ENCODE results near the gene ATP6AP2.

The ATP6AP2 gene

GRCh38 chrX:40644176-40644575 lies 63.4 kb downstream of the ATP6AP2 start:
- no peak overlapping the region for H3K4me3 ChIP-seq (ENCODE audit: low read length)
- H3K9me3 ChIP-seq (ENCODE audit: control insufficient read depth, insufficient read depth, low read length), result no peaks in the 10 kb centered on the region
- H3K27ac ChIP-seq (ENCODE audit: low read length), result no peak overlapping the region
- no peaks in the 10 kb centered on the region for H3K27me3 ChIP-seq (ENCODE audit: control insufficient read depth, insufficient read depth, low read length)
- no CpG with 5 or more reads among the region's 5 CpGs for WGBS (ENCODE audit: insufficient coverage, insufficient read length)
- H3K36me3 ChIP-seq (ENCODE audit: control insufficient read depth, insufficient read depth, low read length), result no peaks in the 10 kb centered on the region
- H3K4me1 ChIP-seq (ENCODE audit: control insufficient read depth, insufficient read depth, low read length), result no peaks in the 10 kb centered on the region; the same call in 1 of the 2 replicates
- DNase-seq (ENCODE audit: low read depth, low spot score), result no peak

- no peaks in the 10 kb centered on the region for H3K36me3 ChIP-seq (ENCODE audit: control insufficient read depth, insufficient read depth, low read length)
- DNase-seq (ENCODE audit: low read depth, low spot score), result no peak
- no peaks in the 10 kb centered on the region for H3K9me3 ChIP-seq (ENCODE audit: control insufficient read depth, insufficient read depth, low read length)
- no peaks in the 10 kb centered on the region for H3K27me3 ChIP-seq (ENCODE audit: control insufficient read depth, insufficient read depth, low read length)
- H3K27ac ChIP-seq (ENCODE audit: low read length), result no peak overlapping the region
- no peaks in the 10 kb centered on the region; the same call in 1 of the 2 replicates for H3K4me1 ChIP-seq (ENCODE audit: control insufficient read depth, insufficient read depth, low read length)
- WGBS (ENCODE audit: insufficient coverage, insufficient read length), result no CpG with 5 or more reads among the region's 4 CpGs
- no peak overlapping the region for H3K4me3 ChIP-seq (ENCODE audit: low read length)
These were observed 64.1 kb downstream of the ATP6AP2 start for GRCh38 chrX:40644821-40645358.

DNA sequence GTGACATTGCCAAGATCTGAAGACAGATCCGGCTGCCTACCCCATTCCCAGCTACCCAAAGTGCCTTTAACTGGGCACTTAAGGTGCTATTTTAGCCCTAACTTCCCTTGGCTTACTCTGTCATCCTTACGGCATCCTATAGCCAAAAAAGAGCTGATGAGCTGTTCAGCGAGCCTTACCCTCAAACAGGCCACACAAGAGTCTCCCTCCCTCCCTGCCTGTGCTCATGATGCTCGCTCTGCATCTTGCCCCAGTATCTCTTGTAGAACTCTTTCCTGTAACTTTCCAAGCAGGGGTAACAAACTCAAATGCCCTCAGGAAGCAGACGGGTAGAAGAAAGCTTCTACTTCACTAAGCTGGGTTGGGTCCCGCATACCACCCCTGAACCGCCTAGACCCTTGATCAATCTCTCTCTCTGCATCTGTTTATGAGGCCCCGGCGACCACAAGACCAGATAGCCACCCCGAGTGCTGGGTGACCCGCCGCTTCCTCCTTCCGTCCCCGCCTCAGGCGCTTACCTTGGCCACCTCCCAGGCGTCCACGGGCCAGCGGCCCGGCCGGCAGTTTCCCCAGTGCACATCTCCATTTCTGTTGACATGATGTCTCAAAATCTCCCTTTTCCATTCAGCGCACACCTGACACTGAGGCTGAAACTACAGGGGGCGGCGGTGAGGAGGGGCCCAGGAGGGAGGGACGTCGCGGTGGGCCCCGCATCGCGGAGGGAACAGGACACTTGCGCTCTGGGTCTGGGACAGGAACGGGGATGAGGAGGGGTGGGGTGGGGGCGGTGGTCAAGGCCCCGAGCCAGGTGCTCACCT lies 65.9 kb downstream of the ATP6AP2 start:
- Histone ChIP-seq H3K4me1 (ENCODE audit: control insufficient read depth, insufficient read depth, low read length) (no peaks in the 10 kb centered on the region; the same call in 1 of the 2 replicates), H3K36me3 (ENCODE audit: control insufficient read depth, insufficient read depth, low read length) (no peaks in the 10 kb centered on the region), H3K27ac (ENCODE audit: low read length) (no peak overlapping the region), H3K27me3 (ENCODE audit: control insufficient read depth, insufficient read depth, low read length) (no peaks in the 10 kb centered on the region), H3K9me3 (ENCODE audit: control insufficient read depth, insufficient read depth, low read length) (no peaks in the 10 kb centered on the region), H3K4me3 (ENCODE audit: low read length) (peak overlapping the region; percentile 81; the same call in 1 of the 2 replicates)
- no CpG with 5 or more reads among the region's 33 CpGs for WGBS (ENCODE audit: insufficient coverage, insufficient read length)
- no peak for DNase-seq (ENCODE audit: low read depth, low spot score)

GRCh38 chrX:40647307-40648197 lies 66.8 kb downstream of the ATP6AP2 start, which contains the start of gene CXorf38:
Gene CXorf38 (minus strand): TSS chrX:40647561. CDS start chrX:40647520, 41 bp downstream.
- Histone ChIP-seq H3K9me3 (ENCODE audit: control insufficient read depth, insufficient read depth, low read length) (no peaks in the 10 kb centered on the region), H3K4me3 (ENCODE audit: low read length) (peak within 1 kb of the TSS; percentile 81; the same call in 1 of the 2 replicates), H3K27ac (ENCODE audit: low read length) (no peak within 1 kb of the TSS), H3K4me1 (ENCODE audit: control insufficient read depth, insufficient read depth, low read length) (no peaks in the 10 kb centered on the region; the same call in 1 of the 2 replicates), H3K27me3 (ENCODE audit: control insufficient read depth, insufficient read depth, low read length) (no peaks in the 10 kb centered on the region), H3K36me3 (ENCODE audit: control insufficient read depth, insufficient read depth, low read length) (no peaks in the 10 kb centered on the region)
- peak; percentile 54 for DNase-seq (ENCODE audit: low read depth, low spot score)
- WGBS (ENCODE audit: insufficient coverage, insufficient read length), result no CpG with 5 or more reads among the region's 66 CpGs

DNA sequence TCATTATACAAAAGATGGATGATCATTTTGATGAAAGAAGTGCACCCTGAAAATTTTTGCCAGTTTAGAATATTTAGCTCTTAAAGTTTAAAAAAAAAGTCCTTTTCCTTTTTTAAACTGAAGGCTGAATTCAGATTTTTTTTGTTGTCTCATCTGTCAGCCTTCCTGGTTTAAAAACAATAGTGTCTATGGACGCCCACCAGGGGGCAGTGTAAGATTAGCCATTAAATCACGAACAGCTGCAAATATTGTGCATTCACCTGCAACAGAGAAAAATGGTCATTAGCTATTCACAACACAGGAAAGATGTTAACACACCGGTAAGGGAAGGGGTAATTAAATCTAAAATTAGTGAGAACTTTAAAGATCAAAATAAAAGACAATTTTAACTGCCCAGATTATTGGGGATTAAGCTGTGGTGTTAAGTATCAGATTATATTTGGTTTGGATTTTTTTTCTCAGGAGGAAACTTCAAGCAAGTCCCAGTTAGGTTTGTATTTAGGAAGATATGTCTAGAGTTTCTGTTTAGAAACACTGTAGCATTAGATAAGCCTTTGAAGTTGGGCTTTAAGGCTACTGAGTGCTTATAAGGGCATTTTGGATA lies 71.0 kb downstream of the ATP6AP2 start:
- no CpG with 5 or more reads among the region's 3 CpGs for WGBS (ENCODE audit: insufficient coverage, insufficient read length)
- Histone ChIP-seq H3K27me3 (ENCODE audit: control insufficient read depth, insufficient read depth, low read length) (no peaks in the 10 kb centered on the region), H3K36me3 (ENCODE audit: control insufficient read depth, insufficient read depth, low read length) (peaks cover 4% of the 10 kb centered on the region; the same call in 1 of the 2 replicates), H3K27ac (ENCODE audit: low read length) (no peak overlapping the region), H3K9me3 (ENCODE audit: control insufficient read depth, insufficient read depth, low read length) (no peaks in the 10 kb centered on the region), H3K4me3 (ENCODE audit: low read length) (no peak overlapping the region), H3K4me1 (ENCODE audit: control insufficient read depth, insufficient read depth, low read length) (no peaks in the 10 kb centered on the region)
- DNase-seq (ENCODE audit: low read depth, low spot score), result no peak

DNA sequence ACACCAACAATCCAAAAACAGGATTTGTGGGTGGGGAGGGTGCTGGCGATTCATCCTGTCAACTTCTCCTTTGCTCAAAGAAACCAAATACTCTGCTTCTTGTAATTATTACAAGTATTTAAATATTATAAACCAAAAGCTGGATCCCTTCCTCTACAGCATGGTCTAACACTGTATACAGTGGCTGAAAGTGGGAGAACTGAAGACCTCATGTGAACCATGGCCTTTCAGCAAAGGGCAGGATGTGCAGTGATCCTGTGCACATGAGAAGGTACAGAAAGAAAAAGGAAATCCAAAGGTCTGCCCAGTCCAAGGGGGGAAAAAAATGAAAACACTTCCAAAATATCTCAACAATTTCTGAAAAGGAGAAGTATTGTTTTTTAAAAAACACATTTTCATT lies 71.9 kb downstream of the ATP6AP2 start:
- H3K9me3 ChIP-seq (ENCODE audit: control insufficient read depth, insufficient read depth, low read length), result no peaks in the 10 kb centered on the region
- WGBS (ENCODE audit: insufficient coverage, insufficient read length), result no CpG with 5 or more reads among the region's 1 CpG

GRCh38 chrX:40653535-40653934 lies 72.8 kb downstream of the ATP6AP2 start:
- no peaks in the 10 kb centered on the region for H3K4me1 ChIP-seq (ENCODE audit: control insufficient read depth, insufficient read depth, low read length)
- no peak for DNase-seq (ENCODE audit: low read depth, low spot score)
- H3K9me3 ChIP-seq (ENCODE audit: control insufficient read depth, insufficient read depth, low read length), result no peaks in the 10 kb centered on the region
- no peaks in the 10 kb centered on the region for H3K27me3 ChIP-seq (ENCODE audit: control insufficient read depth, insufficient read depth, low read length)
- no CpG with 5 or more reads among the region's 2 CpGs for WGBS (ENCODE audit: insufficient coverage, insufficient read length)
- H3K36me3 ChIP-seq (ENCODE audit: control insufficient read depth, insufficient read depth, low read length), result peaks cover 4% of the 10 kb centered on the region; the same call in 1 of the 2 replicates
- no peak overlapping the region for H3K4me3 ChIP-seq (ENCODE audit: low read length)
- no peak overlapping the region for H3K27ac ChIP-seq (ENCODE audit: low read length)

More for the DNA sequence above, 71.9 kb downstream of the ATP6AP2 start:
- Histone ChIP-seq H3K4me1 (ENCODE audit: control insufficient read depth, insufficient read depth, low read length) (no peaks in the 10 kb centered on the region), H3K36me3 (ENCODE audit: control insufficient read depth, insufficient read depth, low read length) (peaks cover 4% of the 10 kb centered on the region; the same call in 1 of the 2 replicates), H3K4me3 (ENCODE audit: low read length) (no peak overlapping the region), H3K27ac (ENCODE audit: low read length) (no peak overlapping the region), H3K27me3 (ENCODE audit: control insufficient read depth, insufficient read depth, low read length) (no peaks in the 10 kb centered on the region)
- no peak for DNase-seq (ENCODE audit: low read depth, low spot score)
